GM12878 (cell line): ENCODE data around the gene TFCP2. TPM values are rescaled to one million over a fixed set of nuclear protein-coding genes. Genes with fewer than 3 reads are reported as not detected.

Experiments used
- ATAC-seq: fragments of 200-7000 bp; cut with Tn5 transposase; 3 replicates; pipeline ENCODE4 v1.9.1; 2020; ENCODE audit warnings: mild to moderate bottlenecking, moderate library complexity
- BruUV-seq: library from RNA; stranded (reverse); fragments of 400-500 nt; replicated peaks from 2 replicates; lab custom pipeline; 2021; lab: Mats Ljungman, UMichigan
- CTCF ChIA-PET: fragments of 300-600 bp; sonication (Branson Sonifier 250); formaldehyde crosslinking; extraction: SDS; loops from one replicate; lab custom pipeline; 2021; ENCODE audit warnings: inconsistent platforms; lab: Yijun Ruan, JAX
- POLR2A ChIA-PET: fragments of 350-600 bp; formaldehyde crosslinking; extraction: SDS; loops from one replicate; lab custom pipeline; 2021; ENCODE audit warnings: inconsistent platforms; lab: Charles Lee
- RAD21 ChIA-PET: fragments of 300-600 bp; sonication (Branson Sonifier 250); formaldehyde crosslinking; loops from one replicate; lab custom pipeline; 2023; ENCODE audit warnings: antibody characterized with exemption; ENCODE audit not compliant: unreplicated experiment; lab: Charles Lee
- SMC1A ChIA-PET: fragments of 300-600 bp; sonication (Branson Sonifier 250); formaldehyde crosslinking; loops from one replicate; lab custom pipeline; 2023; ENCODE audit not compliant: unreplicated experiment, uncharacterized antibody; lab: Charles Lee
- DNase-seq: peaks from one replicate; pipeline ENCODE4 v3.0.0-alpha.2; 2011; ENCODE audit warnings: low read depth, low spot score
- FAIRE-seq: peaks from 3 replicates; lab custom pipeline; 2011; peaks lifted over from hg19 to GRCh38; lab: Jason Lieb, UNC
- H2AFZ ChIP-seq: 2 replicates; pipeline ENCODE4 v1.6.0; 2011; ENCODE audit warnings: low read depth, low read length, control low read depth; ENCODE audit not compliant: control insufficient read depth
- H3K27ac ChIP-seq: 2 replicates; pipeline ENCODE4 v1.5.1; 2011; ENCODE audit warnings: control low read depth; ENCODE audit not compliant: control insufficient read depth, insufficient read depth
- H3K27me3 ChIP-seq, 2 experiments: replicated peaks in 1 of 2; 2 replicates each; pipeline versions ENCODE4 v1.6.0 to v1.6.1; 2011; ENCODE audit warnings: low read length in 1 of 2; ENCODE audit not compliant: control insufficient read depth in 2 of 2, insufficient read depth in 2 of 2
- H3K36me3 ChIP-seq, 2 experiments: 2 replicates each; pipeline ENCODE4 v1.5.1; 2011; ENCODE audit warnings: low read length in 1 of 2; ENCODE audit not compliant: control insufficient read depth in 2 of 2, insufficient read depth in 2 of 2
- H3K4me1 ChIP-seq: 2 replicates; pipeline ENCODE4 v1.6.1; 2011; ENCODE audit warnings: mild to moderate bottlenecking, low read length, moderate library complexity, mixed read lengths; ENCODE audit not compliant: control insufficient read depth, insufficient read depth
- H3K4me2 ChIP-seq: 2 replicates; pipeline ENCODE4 v1.6.0; 2011; ENCODE audit warnings: control low read depth; ENCODE audit not compliant: control insufficient read depth, insufficient read depth
- H3K4me3 ChIP-seq: fragments of 200-600 bp; sonication (generic); 2 replicates; pipeline ENCODE4 v1.5.1; 2016
- H3K79me2 ChIP-seq: 2 replicates; pipeline ENCODE4 v1.6.0; 2011; ENCODE audit warnings: low read length; ENCODE audit not compliant: control insufficient read depth, insufficient read depth
- H3K9ac ChIP-seq: 2 replicates; pipeline ENCODE4 v1.8.0; 2011; ENCODE audit warnings: low read length, control low read depth, mixed read lengths; ENCODE audit not compliant: control insufficient read depth, insufficient read depth
- H3K9me3 ChIP-seq: replicated peaks from 3 replicates; pipeline ENCODE4 v1.5.1; 2011; ENCODE audit warnings: mild to moderate bottlenecking, low read length; ENCODE audit not compliant: control insufficient read depth, insufficient read depth
- H4K20me1 ChIP-seq: 2 replicates; pipeline ENCODE4 v1.6.0; 2011; ENCODE audit not compliant: control insufficient read depth, insufficient read depth
- ASH2L ChIP-seq: fragments of 300-600, 200-600 bp; sonication (generic); IDR thresholded peaks from 2 replicates; pipeline ENCODE4 v1.6.1; 2017; ENCODE audit warnings: low read depth, mild to moderate bottlenecking, borderline replicate concordance
- CHD4 ChIP-seq: fragments of 200-600 bp; sonication (generic); IDR thresholded peaks from 2 replicates; pipeline ENCODE4 v1.6.1; 2016; ENCODE audit warnings: mild to moderate bottlenecking
- CREM ChIP-seq: IDR thresholded peaks from 2 replicates; pipeline ENCODE4 v1.6.1; 2014; ENCODE audit warnings: antibody characterized with exemption, low read depth
- CUX1 ChIP-seq: IDR thresholded peaks from 2 replicates; pipeline ENCODE4 v1.6.1; 2012; ENCODE audit warnings: improper control_type of control experiment, low read depth, low read length; ENCODE audit not compliant: insufficient replicate concordance
- EED ChIP-seq: sonication (generic); IDR thresholded peaks from 2 replicates; pipeline ENCODE4 v1.6.1; 2016; ENCODE audit warnings: antibody characterized with exemption, low read depth
- FOS ChIP-seq: IDR thresholded peaks from 3 replicates; pipeline ENCODE4 v1.6.1; 2011; ENCODE audit warnings: borderline replicate concordance; ENCODE audit not compliant: insufficient read length; ENCODE audit errors: extremely low read depth
- HDAC2 ChIP-seq: fragments of 200-600 bp; sonication (generic); IDR thresholded peaks from 2 replicates; pipeline ENCODE4 v1.6.1; 2017
- IKZF2 ChIP-seq, 2 experiments: fragments of 450-650 bp; IDR thresholded peaks; 2 replicates each; pipeline ENCODE4 v1.6.1; 2017; ENCODE audit warnings: mild to moderate bottlenecking in 2 of 2, moderate library complexity in 2 of 2
- JUNB ChIP-seq: IDR thresholded peaks from 2 replicates; pipeline ENCODE4 v1.6.1; 2016; ENCODE audit warnings: antibody characterized with exemption, mild to moderate bottlenecking
- MTA2 ChIP-seq: fragments of 450-650 bp; IDR thresholded peaks from 2 replicates; pipeline ENCODE4 v1.6.1; 2016; ENCODE audit warnings: low read depth, mild to moderate bottlenecking, moderate library complexity
- NFYA ChIP-seq: IDR thresholded peaks from 2 replicates; pipeline ENCODE4 v1.6.1; 2011; ENCODE audit warnings: low read depth, mild to moderate bottlenecking, low read length, improper control_type of control experiment, borderline replicate concordance
- NR2F1 ChIP-seq: fragments of 450-650 bp; conservative IDR thresholded peaks from 2 replicates; pipeline ENCODE4 v1.6.1; 2017; ENCODE audit warnings: mild to moderate bottlenecking
- PKNOX1 ChIP-seq: fragments of 450-650 bp; IDR thresholded peaks from 2 replicates; pipeline ENCODE4 v1.6.1; 2016; ENCODE audit warnings: mild to moderate bottlenecking
- RFX5 ChIP-seq: IDR thresholded peaks from 2 replicates; pipeline ENCODE4 v1.6.1; 2011; ENCODE audit warnings: low read depth, low read length, improper control_type of control experiment
- WRNIP1 ChIP-seq: IDR thresholded peaks from 2 replicates; pipeline ENCODE4 v1.6.1; 2011; ENCODE audit warnings: low read depth, low read length, improper control_type of control experiment, borderline replicate concordance
- WGBS: methylation state at CpG from one replicate; pipeline ENCODE4 v1.1.6; 2016; ENCODE audit warnings: low lambda C conversion rate; ENCODE audit not compliant: insufficient replicate concordance, insufficient coverage; ENCODE audit errors: missing lambda C conversion rate; 5-methylcytosine and 5-hydroxymethylcytosine counted together
- in situ Hi-C: fragments of 300-500 bp; cut with MboI; formaldehyde crosslinking; loops from 9 replicates; pipeline ENCODE4 v1.14.3; 2018; ENCODE audit warnings: mixed read lengths
- intact Hi-C: fragments of 100-400 bp; cut with micrococcal nuclease; formaldehyde crosslinking; loops from one replicate; pipeline ENCODE4 v1.14.2; 2022; ENCODE audit not compliant: unreplicated experiment
- polyA plus RNA-seq, 11 experiments: library from polyadenylated mRNA; depleted of rRNA in 4 of 11; unstranded in 6 of 11; stranded (reverse) in 5 of 11; fragments of >200 nt; fragmentation: Nextera tagmentation in 4 of 11; fragmentation: Illumina TruSeq in 1 of 11; extraction: Ambion mirVana in 4 of 11; extraction: Trizol in 1 of 11; gene quantifications; 1 replicate in 1 of 11; 2 replicates in 10 of 11; pipeline versions ENCODE4 v1.2.1 to v1.2.3, GENCODE V29; 2011 to 2016; ENCODE audit warnings: inconsistent platforms in 2 of 11, missing spikeins in 2 of 11, low read depth in 1 of 11
- total RNA-seq, 4 experiments: library from RNA; depleted of rRNA in 3 of 4; stranded (reverse); fragments of >200 nt in 3 of 4; fragmentation: Illumina TruSeq in 1 of 4; extraction: Trizol in 1 of 4; gene quantifications; 2 replicates each; pipeline versions ENCODE4 v1.2.1 to v1.2.3, GENCODE V29; 2013 to 2021
- TF ChIP-seq, protein P1 (sequence below): fragments of 450-650 bp; IDR thresholded peaks from 2 replicates; pipeline ENCODE4 v1.6.1; 2018; ENCODE audit warnings: borderline replicate concordance, mild to moderate bottlenecking; ENCODE audit not compliant: partially characterized antibody

Gene TFCP2
- total and polyA plus RNA-seq, 10 of the 15 experiments (the other 5 are each of a cell fraction or from before 2014, with no cell fraction given), result 5.8 to 29.7 (median 14.2) TPM

DNA sequence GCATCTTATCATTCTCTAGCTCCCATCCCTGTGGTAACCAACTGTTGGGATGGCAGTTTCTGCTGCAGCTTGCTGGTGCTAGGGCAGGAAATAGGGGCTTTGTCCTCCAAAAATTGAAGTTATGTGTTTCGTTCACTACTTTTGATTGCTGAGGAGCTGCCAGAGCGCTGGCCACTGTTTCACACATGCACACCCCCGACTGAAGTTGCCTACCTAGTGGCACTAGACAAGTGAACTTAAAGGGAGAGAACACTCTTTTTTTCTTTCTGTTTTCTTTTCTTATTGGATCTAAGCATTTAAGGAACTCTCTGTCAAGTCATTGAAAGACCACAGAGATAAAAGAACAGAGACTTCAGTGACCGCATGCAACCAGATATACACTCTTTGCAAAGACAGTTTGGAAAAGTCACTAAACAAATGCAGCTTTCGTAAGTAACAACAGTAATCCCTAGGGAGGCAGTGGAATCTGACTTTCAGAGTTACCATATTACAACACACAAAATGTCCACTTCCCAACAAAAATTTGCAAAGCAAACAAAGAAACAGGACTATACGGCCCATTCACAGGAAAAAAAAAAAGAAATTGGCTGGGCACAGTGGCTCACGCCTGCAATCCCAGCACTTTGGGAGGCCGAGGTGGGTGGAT is 12.0 kb downstream of the TFCP2 start:
- intact Hi-C loops (no loop called here), in situ Hi-C loops (no loop called here)
- ChIA-PET RAD21 (no interaction called here), POLR2A (no interaction called here), SMC1A (interaction anchor here (1.2 kb wide), 1 partner anchor 8 kb away, joined by 5 read pairs; no protein-coding TSS in a partner anchor), CTCF (no interaction called here)
- Histone ChIP-seq H2AFZ (no peak overlapping the region), H3K4me2 (no peak overlapping the region), H3K79me2 (peaks cover 38% of the 10 kb centered on the region), H3K27ac (no peak overlapping the region), H3K9me3 (no peaks in the 10 kb centered on the region), H4K20me1 (no peaks in the 10 kb centered on the region), H3K27me3 (no peaks in the 10 kb centered on the region), H3K36me3 (0 out of 4 replicates have a peak, but pooled peaks cover 0 to 2% of the 10 kb centered on the region in 2 experiments), H3K9ac (no peak overlapping the region), H3K4me1 (no peaks in the 10 kb centered on the region), H3K4me3 (no peak overlapping the region)
- TF ChIP-seq PKNOX1 (no peak), CUX1 (no peak), NR2F1 (no peak), ASH2L (no peak), CHD4 (no peak), WRNIP1 (no peak), IKZF2 (IDR thresholded peaks at IDR 0.05) (no peak), HDAC2 (no peak), FOS (no peak), NFYA (no peak), MTA2 (no peak), RFX5 (no peak), JUNB (no peak), CREM (no peak), EED (no peak)
- TF ChIP-seq, protein P1, sequence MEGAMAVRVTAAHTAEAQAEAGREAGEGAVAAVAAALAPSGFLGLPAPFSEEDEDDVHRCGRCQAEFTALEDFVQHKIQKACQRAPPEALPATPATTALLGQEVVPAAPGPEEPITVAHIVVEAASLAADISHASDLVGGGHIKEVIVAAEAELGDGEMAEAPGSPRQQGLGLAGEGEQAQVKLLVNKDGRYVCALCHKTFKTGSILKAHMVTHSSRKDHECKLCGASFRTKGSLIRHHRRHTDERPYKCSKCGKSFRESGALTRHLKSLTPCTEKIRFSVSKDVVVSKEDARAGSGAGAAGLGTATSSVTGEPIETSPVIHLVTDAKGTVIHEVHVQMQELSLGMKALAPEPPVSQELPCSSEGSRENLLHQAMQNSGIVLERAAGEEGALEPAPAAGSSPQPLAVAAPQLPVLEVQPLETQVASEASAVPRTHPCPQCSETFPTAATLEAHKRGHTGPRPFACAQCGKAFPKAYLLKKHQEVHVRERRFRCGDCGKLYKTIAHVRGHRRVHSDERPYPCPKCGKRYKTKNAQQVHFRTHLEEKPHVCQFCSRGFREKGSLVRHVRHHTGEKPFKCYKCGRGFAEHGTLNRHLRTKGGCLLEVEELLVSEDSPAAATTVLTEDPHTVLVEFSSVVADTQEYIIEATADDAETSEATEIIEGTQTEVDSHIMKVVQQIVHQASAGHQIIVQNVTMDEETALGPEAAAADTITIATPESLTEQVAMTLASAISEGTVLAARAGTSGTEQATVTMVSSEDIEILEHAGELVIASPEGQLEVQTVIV, result no peak
- WGBS, result 93% methylated on average over 8 of the region's 8 CpGs
- FAIRE-seq (no peak), DNase-seq (no peak), ATAC-seq (no peak)
- BruUV-seq, result TSS peak; percentile 32
